Activated T-cell treated with anti-CD3 and anti-CD28 coated beads, Interleukin-2, amount 50 U/mL, for 4 hours (primary cell): Measurements from ENCODE around the gene MVB12B. TPM values are rescaled to one million over a fixed set of nuclear protein-coding genes. Genes with fewer than 3 reads are reported as not detected.

Experiments used
- ATAC-seq, 2 donors: fragments of 200-7000 bp; cut with Tn5 transposase; one replicate each; pipeline ENCODE4 v1.10.0; 2021
- DNase-seq: peaks from one replicate; pipeline ENCODE4 v3.0.0-alpha.2; 2020
- H3K27me3 Mint-ChIP-seq: one replicate; pipeline ENCODE4 v1.8.0; 2021; ENCODE audit warnings: low read depth, mixed read lengths
- H3K36me3 Mint-ChIP-seq: one replicate; pipeline ENCODE4 v1.8.0; 2022; ENCODE audit warnings: mixed read lengths; ENCODE audit not compliant: insufficient read depth
- H3K4me1 Mint-ChIP-seq: one replicate; pipeline ENCODE4 v1.8.0; 2021; ENCODE audit warnings: low read depth, mixed read lengths
- H3K4me3 Mint-ChIP-seq: one replicate; pipeline ENCODE4 v1.8.0; 2021; ENCODE audit warnings: mild to moderate bottlenecking, moderate library complexity, mixed read lengths
- H3K9me3 Mint-ChIP-seq: one replicate; pipeline ENCODE4 v1.8.0; 2021; ENCODE audit warnings: mixed read lengths
- total RNA-seq, 3 donors: library from RNA; stranded (reverse); gene quantifications; one replicate each; pipeline ENCODE4 v1.2.1, GENCODE V29; 2021

The MVB12B gene
- total RNA-seq, 3 donors from 2014 or later = 3.7 to 4.5 (median 4.1) TPM

DNA sequence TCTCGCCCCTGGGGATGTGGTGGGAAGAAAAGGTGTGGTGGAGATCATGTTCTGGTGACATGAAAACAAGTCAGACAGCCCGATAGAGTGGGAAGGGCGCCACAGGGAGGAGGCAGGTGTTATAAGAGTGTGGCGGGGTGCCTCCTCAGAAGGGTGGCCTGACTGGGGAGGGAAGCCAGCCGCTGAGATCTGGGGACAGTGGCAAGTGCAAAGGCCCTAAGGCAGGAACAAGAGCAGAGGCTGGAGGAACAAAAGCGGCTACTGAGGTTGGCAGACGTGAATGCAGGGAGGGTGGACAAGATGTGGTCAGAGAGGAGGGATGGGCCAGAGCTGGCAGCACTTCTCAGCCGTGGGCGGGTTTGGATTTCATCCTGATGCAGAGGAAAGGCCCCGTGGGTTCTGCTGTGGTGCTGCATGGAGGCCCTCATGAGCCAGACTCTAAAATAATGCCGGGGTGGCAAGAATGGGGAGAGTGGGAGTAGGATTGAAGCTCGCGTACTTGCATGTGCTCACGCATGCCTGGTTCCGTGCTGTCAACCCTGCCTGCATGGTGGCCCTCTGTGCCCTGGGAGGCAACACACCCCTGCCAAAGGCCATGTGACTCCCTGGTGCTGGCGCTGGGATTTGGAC, 89.2 kb downstream of the MVB12B start:
- Mint-ChIP-seq H3K36me3 (peaks cover 2% of the 10 kb centered on the region), H3K4me1 (peaks cover 25% of the 10 kb centered on the region), H3K4me3 (no peak overlapping the region), H3K9me3 (no peaks in the 10 kb centered on the region), H3K27me3 (no peaks in the 10 kb centered on the region)
- ATAC-seq (no peak), DNase-seq (no peak)

DNA sequence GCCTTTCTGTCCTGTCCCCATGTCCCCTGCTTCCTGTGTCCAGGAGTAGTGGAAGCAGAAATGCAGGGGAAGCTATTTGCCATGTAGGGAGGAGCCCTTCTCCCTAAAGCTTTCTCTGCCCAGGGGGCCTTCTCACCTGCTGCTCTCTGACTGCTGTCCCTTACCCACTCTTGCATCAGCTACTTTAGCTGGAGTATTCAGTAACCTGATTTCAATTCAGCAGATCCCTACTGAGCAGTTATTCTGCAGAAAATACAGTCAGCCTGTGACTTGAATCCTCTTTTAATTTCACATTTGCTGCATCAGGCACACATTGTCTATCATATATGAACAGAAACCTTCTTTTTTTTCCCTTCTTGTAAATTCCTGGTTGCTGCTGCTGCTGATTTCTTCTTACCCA, 90.4 kb downstream of the MVB12B start:
- no peak for ATAC-seq
- H3K4me3 Mint-ChIP-seq = no peak overlapping the region
- H3K4me1 Mint-ChIP-seq = peaks cover 14% of the 10 kb centered on the region
- no peak for DNase-seq
- H3K27me3 Mint-ChIP-seq = no peaks in the 10 kb centered on the region
- H3K36me3 Mint-ChIP-seq = peaks cover 2% of the 10 kb centered on the region
- H3K9me3 Mint-ChIP-seq = no peaks in the 10 kb centered on the region

DNA sequence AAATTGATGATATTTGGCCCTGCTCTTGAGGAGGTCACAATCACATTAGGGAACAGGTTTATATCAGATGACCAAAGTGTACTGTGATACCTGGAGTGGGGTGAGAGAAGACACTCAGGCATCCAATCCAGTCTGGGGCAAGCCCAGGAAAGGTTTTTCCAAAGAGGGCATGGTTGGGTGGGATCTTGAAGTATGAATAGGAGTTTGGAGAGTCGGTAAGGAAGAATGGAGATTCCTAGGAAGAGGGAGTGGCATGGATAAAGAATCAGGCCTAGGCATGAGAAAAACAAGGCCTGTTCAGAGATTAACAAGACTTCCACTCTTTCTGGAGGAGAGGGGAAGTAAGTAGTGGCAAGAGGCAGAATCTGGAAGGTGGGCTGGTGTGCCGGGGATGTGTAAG, 91.1 kb downstream of the MVB12B start:
- Mint-ChIP-seq H3K4me3 (no peak overlapping the region), H3K36me3 (peaks cover 2% of the 10 kb centered on the region), H3K9me3 (no peaks in the 10 kb centered on the region), H3K4me1 (peaks cover 9% of the 10 kb centered on the region), H3K27me3 (no peaks in the 10 kb centered on the region)
- ATAC-seq (no peak), DNase-seq (no peak)

DNA sequence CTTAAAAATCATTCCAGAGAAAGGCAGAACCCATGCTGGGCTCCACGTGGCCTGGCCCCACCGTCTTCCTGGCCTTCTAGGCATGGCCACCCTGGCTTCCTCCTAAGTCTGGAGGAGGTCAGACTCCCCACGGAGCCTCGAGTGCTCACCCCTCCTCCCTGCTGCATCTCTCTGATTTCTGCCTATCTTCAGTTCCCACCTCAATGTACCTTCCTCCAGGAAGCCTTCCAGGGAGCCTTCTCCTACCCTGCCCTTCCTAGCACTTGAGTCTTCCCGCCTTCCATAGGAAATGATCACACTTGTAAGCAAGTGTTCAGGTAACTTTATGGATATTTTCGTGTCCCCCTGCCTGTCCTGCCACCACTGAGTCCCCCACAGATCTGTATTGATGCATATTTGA, 92.0 kb downstream of the MVB12B start:
- H3K4me1 Mint-ChIP-seq = peaks cover 10% of the 10 kb centered on the region
- H3K4me3 Mint-ChIP-seq = no peak overlapping the region
- no peaks in the 10 kb centered on the region for H3K9me3 Mint-ChIP-seq
- ATAC-seq = no peak
- H3K36me3 Mint-ChIP-seq = peaks cover 2% of the 10 kb centered on the region
- no peak for DNase-seq
- no peaks in the 10 kb centered on the region for H3K27me3 Mint-ChIP-seq

DNA sequence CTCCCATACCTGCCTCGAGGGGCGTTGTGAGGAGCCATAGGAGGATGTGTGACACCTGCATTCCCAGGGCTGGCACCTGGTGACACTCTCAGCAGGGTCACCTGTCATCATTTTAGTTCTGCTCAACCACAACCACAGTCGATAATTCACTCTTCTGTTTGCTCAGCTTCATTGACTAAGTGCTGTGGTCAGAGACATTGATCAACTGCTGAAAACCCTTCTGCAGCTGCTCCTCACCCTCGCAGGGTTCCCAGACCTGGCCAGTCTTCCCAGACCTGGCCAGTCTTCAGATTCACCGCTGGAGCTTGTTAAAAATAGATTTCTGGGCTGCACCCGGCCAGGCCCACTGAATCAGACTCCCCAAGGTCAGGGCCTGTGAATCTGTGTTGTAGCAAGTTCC, 92.8 kb downstream of the MVB12B start:
- DNase-seq (no peak), ATAC-seq (no peak)
- Mint-ChIP-seq H3K36me3 (peaks cover 4% of the 10 kb centered on the region), H3K9me3 (no peaks in the 10 kb centered on the region), H3K4me3 (no peak overlapping the region), H3K4me1 (peaks cover 16% of the 10 kb centered on the region), H3K27me3 (no peaks in the 10 kb centered on the region)

DNA sequence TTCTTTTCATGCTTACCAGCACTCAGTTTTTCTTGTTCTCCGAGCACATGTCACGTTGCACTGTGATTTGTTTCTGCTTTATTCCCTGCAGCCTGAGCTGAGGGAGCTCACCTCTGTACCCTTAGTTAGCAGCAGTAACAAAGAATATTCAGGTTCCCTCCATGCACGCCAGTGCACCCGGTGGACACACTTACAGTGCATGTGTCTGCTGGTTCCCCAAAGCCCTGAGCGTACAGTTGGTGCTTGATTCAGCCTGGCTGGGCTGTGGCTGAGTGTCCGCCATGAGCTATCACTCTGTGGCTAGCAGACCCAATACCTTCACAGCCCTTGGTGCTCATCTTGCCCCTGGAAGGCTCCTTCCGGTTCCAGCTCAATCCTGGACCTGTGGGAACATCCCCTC, 93.5 kb downstream of the MVB12B start:
- ATAC-seq (no peak), DNase-seq (no peak)
- Mint-ChIP-seq H3K4me1 (peaks cover 16% of the 10 kb centered on the region), H3K4me3 (no peak overlapping the region), H3K36me3 (peaks cover 6% of the 10 kb centered on the region), H3K9me3 (no peaks in the 10 kb centered on the region), H3K27me3 (no peaks in the 10 kb centered on the region)

DNA sequence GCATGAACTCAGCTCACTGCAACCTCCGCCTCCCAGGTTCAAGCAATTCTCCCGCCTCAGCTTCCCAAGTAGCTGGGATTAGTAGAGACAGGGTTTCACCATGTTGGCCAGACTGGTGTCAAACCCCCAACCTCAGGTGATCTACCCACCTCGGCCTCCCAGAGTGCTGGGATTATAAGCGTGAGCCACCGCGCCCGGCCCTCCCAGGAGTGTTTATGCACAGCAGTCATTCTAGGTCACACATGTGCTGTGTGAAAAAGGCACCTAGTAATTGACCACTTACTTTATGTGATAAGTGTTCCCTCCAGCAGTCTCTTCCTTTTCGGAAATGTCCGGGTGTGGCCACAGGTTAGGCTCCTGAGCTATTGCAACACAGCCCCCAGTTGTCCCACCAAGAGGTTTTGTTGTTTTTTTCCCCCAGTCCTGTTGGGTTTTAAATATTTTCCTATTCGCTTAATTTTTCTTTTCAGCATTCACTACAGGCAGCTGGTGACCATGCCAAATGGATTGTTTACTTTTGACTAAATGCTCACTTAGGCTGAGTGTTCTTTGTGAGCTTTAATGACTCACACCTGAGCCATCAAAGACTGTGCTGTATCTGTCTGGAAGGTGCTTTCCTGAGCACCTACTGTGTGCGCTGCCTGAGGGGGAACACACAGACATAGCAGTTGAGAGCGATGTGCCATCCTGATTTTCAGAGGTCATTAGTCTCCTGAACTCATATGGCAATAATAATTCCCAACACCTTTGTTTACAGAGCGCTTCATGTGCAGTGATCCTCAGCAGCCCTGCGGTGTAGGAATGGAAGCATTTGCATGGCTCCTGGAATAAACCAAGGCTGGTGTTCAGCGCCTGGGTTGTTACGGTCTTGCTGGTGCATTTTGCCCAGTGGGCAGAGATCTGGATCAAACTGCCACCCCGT, 94.3 kb downstream of the MVB12B start:
- no peaks in the 10 kb centered on the region for H3K9me3 Mint-ChIP-seq
- ATAC-seq = no peak
- no peak overlapping the region for H3K4me3 Mint-ChIP-seq
- H3K4me1 Mint-ChIP-seq = peaks cover 16% of the 10 kb centered on the region
- H3K36me3 Mint-ChIP-seq = peaks cover 4% of the 10 kb centered on the region
- DNase-seq = no peak
- H3K27me3 Mint-ChIP-seq = no peaks in the 10 kb centered on the region

DNA sequence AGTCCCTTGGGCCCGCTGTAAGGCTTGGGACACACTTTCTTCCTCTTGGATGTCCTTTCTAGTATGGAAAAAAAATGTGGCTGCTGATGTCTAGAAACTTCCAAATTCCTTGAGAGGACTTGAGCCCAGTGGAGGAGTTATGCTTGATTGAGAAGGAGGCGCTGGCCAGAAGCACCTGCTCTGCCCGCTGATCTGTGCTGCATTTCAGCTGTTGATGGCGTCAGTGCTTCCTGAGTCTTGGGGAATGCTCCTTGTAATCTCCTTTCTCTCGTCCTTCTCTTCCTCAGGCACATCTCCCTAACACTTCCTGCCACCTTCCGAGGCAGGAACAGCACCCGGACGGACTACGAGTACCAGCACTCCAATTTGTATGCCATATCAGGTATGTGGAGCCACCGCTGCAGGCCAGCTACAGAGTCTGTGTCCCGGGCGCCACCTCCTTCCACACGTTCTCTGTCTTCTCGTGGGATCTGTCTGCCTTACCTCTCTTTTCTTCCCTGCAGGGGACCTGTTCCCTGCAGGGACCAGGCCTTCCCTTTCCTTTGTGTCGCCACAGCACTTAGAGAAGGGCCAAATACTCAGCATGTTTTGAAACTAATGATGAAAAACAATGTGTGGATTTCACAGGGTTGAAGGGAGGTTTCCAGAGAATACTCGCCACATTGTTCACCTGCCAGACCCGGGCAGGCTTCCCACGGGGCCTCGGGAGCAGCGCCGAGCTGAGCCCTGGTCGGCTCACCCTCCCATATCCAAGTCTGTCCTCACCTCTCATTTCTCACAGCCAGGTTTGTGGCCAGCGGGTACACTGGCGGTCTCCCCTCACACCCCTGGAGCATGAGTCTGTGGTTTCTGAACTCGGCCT, 95.2 kb downstream of the MVB12B start:
- no peak for ATAC-seq

DNA sequence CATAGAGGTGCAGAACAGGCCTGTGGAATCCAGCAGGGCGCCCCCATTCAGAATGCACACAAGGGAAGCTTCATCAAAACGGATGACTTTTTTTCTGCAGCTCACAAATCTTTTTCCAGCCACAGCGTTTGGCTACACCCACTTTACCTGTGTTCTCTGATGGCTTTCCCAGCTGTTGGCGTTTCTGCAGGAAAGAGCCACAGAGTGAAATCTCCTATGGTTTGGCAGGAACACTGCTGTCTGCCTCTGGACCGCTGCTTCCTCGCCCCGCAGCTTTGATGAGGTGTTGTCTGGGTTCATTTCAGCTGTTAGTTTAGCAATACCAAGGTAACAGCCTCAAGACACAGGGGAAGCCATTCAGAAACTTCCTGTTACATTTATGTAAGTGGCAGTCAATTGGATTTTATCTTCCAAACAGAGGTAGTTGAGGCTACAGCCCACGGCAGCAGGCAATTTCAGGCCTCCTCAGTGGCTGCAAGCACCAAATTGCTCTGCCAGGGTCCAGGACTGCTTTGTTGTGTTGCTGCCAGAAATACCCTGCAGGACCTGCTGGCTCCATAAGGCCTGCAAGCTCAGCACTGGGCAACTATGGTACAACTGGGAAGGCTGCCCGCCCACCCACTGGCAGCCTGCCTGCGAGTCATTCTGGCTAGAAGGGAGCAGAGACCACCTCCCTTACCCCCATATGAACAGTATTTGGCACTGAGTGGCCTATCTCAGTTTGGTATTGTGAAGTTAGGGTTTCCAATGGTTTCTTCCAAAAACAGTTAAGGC, 96.7 kb downstream of the MVB12B start:
- Mint-ChIP-seq H3K4me3 (no peak overlapping the region), H3K9me3 (no peaks in the 10 kb centered on the region), H3K4me1 (peaks cover 16% of the 10 kb centered on the region), H3K27me3 (no peaks in the 10 kb centered on the region), H3K36me3 (peaks cover 6% of the 10 kb centered on the region)
- DNase-seq (no peak), ATAC-seq (peak in 1 of 2 donors; percentile 18)

More for the DNA sequence above, 95.2 kb downstream of the MVB12B start:
- Mint-ChIP-seq H3K4me1 (peaks cover 16% of the 10 kb centered on the region), H3K9me3 (no peaks in the 10 kb centered on the region), H3K4me3 (no peak overlapping the region), H3K36me3 (peaks cover 5% of the 10 kb centered on the region), H3K27me3 (no peaks in the 10 kb centered on the region)
- no peak for DNase-seq

DNA sequence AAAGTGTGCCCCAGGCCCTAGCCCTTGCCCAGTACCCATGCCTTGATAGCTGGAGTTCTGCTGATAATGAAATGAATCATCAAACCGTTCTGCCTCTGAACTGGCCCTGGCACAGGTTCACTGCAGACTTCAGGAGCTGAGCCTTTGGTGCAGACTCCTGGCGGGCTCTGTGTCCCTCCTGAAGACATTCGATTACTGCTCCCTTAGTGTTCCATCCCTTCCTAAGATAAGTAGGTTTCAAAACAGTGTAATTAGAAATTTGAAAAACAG, 97.2 kb downstream of the MVB12B start:
- peaks cover 16% of the 10 kb centered on the region for H3K4me1 Mint-ChIP-seq
- no peak for ATAC-seq
- no peak overlapping the region for H3K4me3 Mint-ChIP-seq
- no peak for DNase-seq
- peaks cover 6% of the 10 kb centered on the region for H3K36me3 Mint-ChIP-seq
- no peaks in the 10 kb centered on the region for H3K27me3 Mint-ChIP-seq
- no peaks in the 10 kb centered on the region for H3K9me3 Mint-ChIP-seq

DNA sequence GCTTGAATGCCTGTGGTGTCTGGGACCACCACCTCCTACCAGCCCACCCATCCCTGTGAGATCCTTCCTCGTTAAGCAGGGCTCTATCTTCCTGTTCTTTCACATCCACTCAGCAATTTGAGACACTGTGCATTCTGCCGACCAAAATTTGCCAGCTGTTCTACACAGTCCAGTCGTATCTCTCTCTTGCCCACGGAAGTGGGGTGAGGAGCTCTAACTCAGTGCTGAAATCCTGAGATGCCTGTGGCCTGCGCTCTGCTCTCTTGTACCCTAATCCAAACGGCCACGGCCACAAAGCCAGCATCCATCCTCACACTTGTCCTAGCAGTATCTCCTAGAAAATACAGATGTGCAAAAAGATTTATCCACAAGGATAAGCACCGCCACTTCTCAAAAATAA, 97.9 kb downstream of the MVB12B start:
- ATAC-seq = no peak
- Mint-ChIP-seq H3K4me1 (peaks cover 16% of the 10 kb centered on the region), H3K27me3 (no peaks in the 10 kb centered on the region), H3K9me3 (no peaks in the 10 kb centered on the region), H3K4me3 (no peak overlapping the region), H3K36me3 (peaks cover 6% of the 10 kb centered on the region)
- DNase-seq = no peak

DNA sequence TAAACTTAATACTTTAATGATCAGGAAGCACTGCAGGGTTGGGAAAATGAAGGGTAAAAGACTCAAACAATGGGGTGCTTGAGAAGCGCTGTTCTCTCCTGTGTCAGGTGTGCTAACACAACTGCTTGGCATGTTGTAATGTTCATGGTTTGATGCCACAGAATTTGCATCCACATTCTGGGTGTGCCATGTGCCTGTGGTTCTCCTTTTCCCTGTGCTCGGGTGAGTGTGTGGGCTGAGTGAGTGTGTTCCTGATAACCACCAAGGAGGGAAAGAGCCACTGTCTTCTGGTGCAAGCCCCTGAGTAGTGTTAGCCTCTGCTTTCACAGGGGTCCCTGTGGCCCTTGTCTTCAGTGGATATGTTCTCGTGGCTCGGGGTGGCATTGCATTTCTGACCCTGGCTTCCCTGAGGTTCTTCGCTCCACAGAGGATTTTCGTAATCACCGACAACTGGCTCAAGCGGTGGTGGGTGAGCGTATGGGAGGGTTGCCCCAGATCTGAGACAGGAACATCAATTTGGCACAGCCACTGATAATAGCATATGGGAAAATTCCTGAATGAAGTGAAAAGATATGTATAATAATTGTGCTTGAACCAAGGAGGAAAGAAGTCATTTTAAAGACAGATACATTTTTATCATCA, 102.0 kb downstream of the MVB12B start:
- Mint-ChIP-seq H3K4me1 (peaks cover 6% of the 10 kb centered on the region), H3K36me3 (peaks cover 6% of the 10 kb centered on the region), H3K4me3 (no peak overlapping the region), H3K9me3 (no peaks in the 10 kb centered on the region), H3K27me3 (no peaks in the 10 kb centered on the region)
- DNase-seq (no peak), ATAC-seq (no peak)

DNA sequence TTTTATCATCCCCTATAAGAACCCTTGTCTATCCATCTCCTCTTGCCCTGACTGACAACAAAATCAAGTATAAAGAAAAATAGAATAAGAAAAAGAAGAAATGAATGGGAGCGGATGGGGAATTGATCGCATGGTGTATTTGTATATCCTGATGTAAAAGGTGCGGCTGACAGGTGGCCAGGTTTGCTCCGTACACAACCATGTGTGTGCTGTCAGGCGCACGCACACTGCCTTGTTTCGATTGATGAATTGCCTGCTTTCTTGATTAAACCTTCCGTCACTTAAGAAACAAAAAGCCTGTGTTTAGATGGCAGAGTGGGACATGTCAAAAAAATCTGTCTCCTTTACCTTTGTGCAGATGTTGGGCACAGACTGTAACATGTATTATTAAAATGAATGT, 102.6 kb downstream of the MVB12B start:
- Mint-ChIP-seq H3K4me1 (peaks cover under 1% of the 10 kb centered on the region), H3K36me3 (peaks cover 4% of the 10 kb centered on the region), H3K4me3 (no peak overlapping the region), H3K9me3 (no peaks in the 10 kb centered on the region), H3K27me3 (no peaks in the 10 kb centered on the region)
- DNase-seq = no peak
- no peak for ATAC-seq
